ENCODE measurements around the gene SYNE2. TPM values are rescaled to one million over a fixed set of nuclear protein-coding genes. Genes with fewer than 3 reads are reported as not detected.

The SYNE2 gene
- total and polyA plus RNA-seq, 10 of the 15 experiments (the other 5 are each of a cell fraction or from before 2014, with no cell fraction given), result 2.1 to 52.7 (median 38.1) TPM

DNA sequence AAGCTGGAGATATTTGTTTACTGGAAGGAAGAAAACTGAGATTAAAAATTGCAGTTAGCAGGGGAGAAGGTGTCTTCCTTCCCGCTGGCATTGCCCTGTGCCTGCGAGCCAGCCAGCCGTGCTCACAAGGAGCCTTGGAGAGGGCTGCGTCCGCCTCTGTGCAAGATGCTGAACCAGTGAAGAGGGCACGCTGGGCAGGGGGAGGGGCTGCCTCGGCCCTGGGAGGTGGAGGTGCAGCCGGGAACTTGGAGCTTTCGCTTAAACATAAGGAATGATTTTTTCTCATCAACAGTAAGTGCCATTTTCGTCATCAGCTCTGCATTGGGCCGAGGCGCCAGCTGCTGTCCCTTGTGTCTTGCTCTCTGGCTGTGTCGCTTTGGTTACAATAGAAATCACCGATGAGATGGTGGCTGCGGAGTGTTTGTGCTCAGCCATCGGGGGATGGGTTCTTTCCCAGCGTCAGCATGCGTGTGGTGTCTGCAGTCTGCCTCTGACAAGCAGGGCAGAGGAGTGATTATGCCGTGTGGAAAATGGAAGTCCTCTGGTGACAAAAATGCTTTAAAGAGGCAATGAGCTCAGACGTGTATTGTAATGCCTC lies 344.1 kb downstream of the SYNE2 start (continued):
- TF ChIP-seq, protein P1, sequence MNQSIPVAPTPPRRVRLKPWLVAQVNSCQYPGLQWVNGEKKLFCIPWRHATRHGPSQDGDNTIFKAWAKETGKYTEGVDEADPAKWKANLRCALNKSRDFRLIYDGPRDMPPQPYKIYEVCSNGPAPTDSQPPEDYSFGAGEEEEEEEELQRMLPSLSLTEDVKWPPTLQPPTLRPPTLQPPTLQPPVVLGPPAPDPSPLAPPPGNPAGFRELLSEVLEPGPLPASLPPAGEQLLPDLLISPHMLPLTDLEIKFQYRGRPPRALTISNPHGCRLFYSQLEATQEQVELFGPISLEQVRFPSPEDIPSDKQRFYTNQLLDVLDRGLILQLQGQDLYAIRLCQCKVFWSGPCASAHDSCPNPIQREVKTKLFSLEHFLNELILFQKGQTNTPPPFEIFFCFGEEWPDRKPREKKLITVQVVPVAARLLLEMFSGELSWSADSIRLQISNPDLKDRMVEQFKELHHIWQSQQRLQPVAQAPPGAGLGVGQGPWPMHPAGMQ (IDR thresholded peaks at IDR 0.05; ENCODE audit: borderline replicate concordance), result no peak
- TF ChIP-seq, protein P2, sequence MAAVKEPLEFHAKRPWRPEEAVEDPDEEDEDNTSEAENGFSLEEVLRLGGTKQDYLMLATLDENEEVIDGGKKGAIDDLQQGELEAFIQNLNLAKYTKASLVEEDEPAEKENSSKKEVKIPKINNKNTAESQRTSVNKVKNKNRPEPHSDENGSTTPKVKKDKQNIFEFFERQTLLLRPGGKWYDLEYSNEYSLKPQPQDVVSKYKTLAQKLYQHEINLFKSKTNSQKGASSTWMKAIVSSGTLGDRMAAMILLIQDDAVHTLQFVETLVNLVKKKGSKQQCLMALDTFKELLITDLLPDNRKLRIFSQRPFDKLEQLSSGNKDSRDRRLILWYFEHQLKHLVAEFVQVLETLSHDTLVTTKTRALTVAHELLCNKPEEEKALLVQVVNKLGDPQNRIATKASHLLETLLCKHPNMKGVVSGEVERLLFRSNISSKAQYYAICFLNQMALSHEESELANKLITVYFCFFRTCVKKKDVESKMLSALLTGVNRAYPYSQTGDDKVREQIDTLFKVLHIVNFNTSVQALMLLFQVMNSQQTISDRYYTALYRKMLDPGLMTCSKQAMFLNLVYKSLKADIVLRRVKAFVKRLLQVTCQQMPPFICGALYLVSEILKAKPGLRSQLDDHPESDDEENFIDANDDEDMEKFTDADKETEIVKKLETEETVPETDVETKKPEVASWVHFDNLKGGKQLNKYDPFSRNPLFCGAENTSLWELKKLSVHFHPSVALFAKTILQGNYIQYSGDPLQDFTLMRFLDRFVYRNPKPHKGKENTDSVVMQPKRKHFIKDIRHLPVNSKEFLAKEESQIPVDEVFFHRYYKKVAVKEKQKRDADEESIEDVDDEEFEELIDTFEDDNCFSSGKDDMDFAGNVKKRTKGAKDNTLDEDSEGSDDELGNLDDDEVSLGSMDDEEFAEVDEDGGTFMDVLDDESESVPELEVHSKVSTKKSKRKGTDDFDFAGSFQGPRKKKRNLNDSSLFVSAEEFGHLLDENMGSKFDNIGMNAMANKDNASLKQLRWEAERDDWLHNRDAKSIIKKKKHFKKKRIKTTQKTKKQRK (IDR thresholded peaks at IDR 0.05; ENCODE audit: low read depth, low read length), result no peak
- no peak for TF ChIP-seq WRNIP1 (IDR thresholded peaks at IDR 0.05; ENCODE audit: borderline replicate concordance, low read depth, low read length)
- TF ChIP-seq, protein P3, sequence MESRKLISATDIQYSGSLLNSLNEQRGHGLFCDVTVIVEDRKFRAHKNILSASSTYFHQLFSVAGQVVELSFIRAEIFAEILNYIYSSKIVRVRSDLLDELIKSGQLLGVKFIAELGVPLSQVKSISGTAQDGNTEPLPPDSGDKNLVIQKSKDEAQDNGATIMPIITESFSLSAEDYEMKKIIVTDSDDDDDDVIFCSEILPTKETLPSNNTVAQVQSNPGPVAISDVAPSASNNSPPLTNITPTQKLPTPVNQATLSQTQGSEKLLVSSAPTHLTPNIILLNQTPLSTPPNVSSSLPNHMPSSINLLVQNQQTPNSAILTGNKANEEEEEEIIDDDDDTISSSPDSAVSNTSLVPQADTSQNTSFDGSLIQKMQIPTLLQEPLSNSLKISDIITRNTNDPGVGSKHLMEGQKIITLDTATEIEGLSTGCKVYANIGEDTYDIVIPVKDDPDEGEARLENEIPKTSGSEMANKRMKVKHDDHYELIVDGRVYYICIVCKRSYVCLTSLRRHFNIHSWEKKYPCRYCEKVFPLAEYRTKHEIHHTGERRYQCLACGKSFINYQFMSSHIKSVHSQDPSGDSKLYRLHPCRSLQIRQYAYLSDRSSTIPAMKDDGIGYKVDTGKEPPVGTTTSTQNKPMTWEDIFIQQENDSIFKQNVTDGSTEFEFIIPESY (IDR thresholded peaks at IDR 0.05), result no peak
- no peak for TF ChIP-seq GABPA (IDR thresholded peaks at IDR 0.05; ENCODE audit: low read depth)
- no peak for TF ChIP-seq CHD4 (IDR thresholded peaks at IDR 0.05)
- TF ChIP-seq CREB1 (IDR thresholded peaks at IDR 0.05; ENCODE audit: low read depth), result no peak
- TF ChIP-seq BCL11A (IDR thresholded peaks at IDR 0.05; ENCODE audit: low read depth, low read length), result no peak
- no peak for TF ChIP-seq RBBP5 (conservative IDR thresholded peaks at IDR 0.05)
- no peak for TF ChIP-seq SMAD5 (IDR thresholded peaks at IDR 0.05; ENCODE audit: low read depth)
- TF ChIP-seq SMARCA5 (IDR thresholded peaks at IDR 0.05), result no peak
- no peak for TF ChIP-seq DPF2 (IDR thresholded peaks at IDR 0.05)
- TF ChIP-seq, protein P4, sequence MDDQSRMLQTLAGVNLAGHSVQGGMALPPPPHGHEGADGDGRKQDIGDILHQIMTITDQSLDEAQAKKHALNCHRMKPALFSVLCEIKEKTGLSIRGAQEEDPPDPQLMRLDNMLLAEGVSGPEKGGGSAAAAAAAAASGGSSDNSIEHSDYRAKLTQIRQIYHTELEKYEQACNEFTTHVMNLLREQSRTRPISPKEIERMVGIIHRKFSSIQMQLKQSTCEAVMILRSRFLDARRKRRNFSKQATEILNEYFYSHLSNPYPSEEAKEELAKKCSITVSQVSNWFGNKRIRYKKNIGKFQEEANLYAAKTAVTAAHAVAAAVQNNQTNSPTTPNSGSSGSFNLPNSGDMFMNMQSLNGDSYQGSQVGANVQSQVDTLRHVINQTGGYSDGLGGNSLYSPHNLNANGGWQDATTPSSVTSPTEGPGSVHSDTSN (IDR thresholded peaks at IDR 0.05; ENCODE audit: insufficient replicate concordance, low read depth, low read length), result no peak
- TF ChIP-seq, protein P5, sequence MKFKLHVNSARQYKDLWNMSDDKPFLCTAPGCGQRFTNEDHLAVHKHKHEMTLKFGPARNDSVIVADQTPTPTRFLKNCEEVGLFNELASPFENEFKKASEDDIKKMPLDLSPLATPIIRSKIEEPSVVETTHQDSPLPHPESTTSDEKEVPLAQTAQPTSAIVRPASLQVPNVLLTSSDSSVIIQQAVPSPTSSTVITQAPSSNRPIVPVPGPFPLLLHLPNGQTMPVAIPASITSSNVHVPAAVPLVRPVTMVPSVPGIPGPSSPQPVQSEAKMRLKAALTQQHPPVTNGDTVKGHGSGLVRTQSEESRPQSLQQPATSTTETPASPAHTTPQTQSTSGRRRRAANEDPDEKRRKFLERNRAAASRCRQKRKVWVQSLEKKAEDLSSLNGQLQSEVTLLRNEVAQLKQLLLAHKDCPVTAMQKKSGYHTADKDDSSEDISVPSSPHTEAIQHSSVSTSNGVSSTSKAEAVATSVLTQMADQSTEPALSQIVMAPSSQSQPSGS (IDR thresholded peaks at IDR 0.05; ENCODE audit: low read length), result no peak
- TF ChIP-seq TCF3 (IDR thresholded peaks at IDR 0.05; ENCODE audit: borderline replicate concordance, insufficient read depth, low read depth, low read length), result no peak
- no peak for TF ChIP-seq SMAD1 (IDR thresholded peaks at IDR 0.05; ENCODE audit: low read depth, partially characterized antibody)
- TF ChIP-seq, protein P6, sequence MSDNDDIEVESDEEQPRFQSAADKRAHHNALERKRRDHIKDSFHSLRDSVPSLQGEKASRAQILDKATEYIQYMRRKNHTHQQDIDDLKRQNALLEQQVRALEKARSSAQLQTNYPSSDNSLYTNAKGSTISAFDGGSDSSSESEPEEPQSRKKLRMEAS (IDR thresholded peaks at IDR 0.05; ENCODE audit: low read depth, low read length), result no peak
- TF ChIP-seq POLR2AphosphoS5 (IDR thresholded peaks at IDR 0.05; ENCODE audit: low read length), result peak; percentile 70; the same call in 1 of the 2 replicates
- TF ChIP-seq YBX1 (IDR thresholded peaks at IDR 0.05), result no peak
- no peak for TF ChIP-seq RFX5 (IDR thresholded peaks at IDR 0.05; ENCODE audit: low read depth, low read length)
